HG02759 (cell line): ENCODE data around the gene TUBB3.
"Not testable (repeated sequence)": the region's sequence is repeated elsewhere in the genome, so short reads cannot be mapped to it uniquely, and the experiment has no call there.

ENCODE experiments used
- ATAC-seq: cut with Tn5 transposase; IDR thresholded peaks from one replicate; pipeline ENCODE4 v1.9.1; 2021; ENCODE audit warnings: mild to moderate bottlenecking, moderate library complexity; ENCODE audit not compliant: unreplicated experiment

TUBB3 gene

GRCh38 chr16:89917773-89918452 lies 5.2 kb upstream of the TUBB3 start:
- ATAC-seq, result peak; percentile 76

- ATAC-seq, result no peak
Observed at GRCh38 chr16:89918453-89919347, 4.4 kb upstream of the TUBB3 start, which contains the start of gene MC1R. Gene MC1R (plus strand): TSS chr16:89918862. CDS start chr16:89919259, 397 bp downstream.

DNA sequence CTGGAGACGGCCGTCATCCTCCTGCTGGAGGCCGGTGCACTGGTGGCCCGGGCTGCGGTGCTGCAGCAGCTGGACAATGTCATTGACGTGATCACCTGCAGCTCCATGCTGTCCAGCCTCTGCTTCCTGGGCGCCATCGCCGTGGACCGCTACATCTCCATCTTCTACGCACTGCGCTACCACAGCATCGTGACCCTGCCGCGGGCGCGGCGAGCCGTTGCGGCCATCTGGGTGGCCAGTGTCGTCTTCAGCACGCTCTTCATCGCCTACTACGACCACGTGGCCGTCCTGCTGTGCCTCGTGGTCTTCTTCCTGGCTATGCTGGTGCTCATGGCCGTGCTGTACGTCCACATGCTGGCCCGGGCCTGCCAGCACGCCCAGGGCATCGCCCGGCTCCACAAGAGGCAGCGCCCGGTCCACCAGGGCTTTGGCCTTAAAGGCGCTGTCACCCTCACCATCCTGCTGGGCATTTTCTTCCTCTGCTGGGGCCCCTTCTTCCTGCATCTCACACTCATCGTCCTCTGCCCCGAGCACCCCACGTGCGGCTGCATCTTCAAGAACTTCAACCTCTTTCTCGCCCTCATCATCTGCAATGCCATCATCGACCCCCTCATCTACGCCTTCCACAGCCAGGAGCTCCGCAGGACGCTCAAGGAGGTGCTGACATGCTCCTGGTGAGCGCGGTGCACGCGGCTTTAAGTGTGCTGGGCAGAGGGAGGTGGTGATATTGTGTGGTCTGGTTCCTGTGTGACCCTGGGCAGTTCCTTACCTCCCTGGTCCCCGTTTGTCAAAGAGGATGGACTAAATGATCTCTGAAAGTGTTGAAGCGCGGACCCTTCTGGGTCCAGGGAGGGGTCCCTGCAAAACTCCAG lies 3.4 kb upstream of the TUBB3 start:
- no peak for ATAC-seq

DNA sequence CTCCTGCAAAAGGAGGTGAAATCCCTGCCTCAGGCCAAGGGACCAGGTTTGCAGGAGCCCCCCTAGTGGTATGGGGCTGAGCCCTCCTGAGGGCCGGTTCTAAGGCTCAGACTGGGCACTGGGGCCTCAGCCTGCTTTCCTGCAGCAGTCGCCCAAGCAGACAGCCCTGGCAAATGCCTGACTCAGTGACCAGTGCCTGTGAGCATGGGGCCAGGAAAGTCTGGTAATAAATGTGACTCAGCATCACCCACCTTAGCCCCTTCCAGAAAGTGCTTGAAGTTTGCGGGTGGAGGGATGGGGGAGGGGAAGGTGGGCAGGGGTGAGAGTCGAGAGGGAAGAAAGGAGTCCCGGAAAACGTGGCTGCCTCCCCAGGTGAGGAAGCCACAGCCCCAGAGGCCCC lies 2.4 kb upstream of the TUBB3 start:
- no peak for ATAC-seq

GRCh38 chr16:89921131-89921701 lies 1.9 kb upstream of the TUBB3 start:
- no peak for ATAC-seq

DNA sequence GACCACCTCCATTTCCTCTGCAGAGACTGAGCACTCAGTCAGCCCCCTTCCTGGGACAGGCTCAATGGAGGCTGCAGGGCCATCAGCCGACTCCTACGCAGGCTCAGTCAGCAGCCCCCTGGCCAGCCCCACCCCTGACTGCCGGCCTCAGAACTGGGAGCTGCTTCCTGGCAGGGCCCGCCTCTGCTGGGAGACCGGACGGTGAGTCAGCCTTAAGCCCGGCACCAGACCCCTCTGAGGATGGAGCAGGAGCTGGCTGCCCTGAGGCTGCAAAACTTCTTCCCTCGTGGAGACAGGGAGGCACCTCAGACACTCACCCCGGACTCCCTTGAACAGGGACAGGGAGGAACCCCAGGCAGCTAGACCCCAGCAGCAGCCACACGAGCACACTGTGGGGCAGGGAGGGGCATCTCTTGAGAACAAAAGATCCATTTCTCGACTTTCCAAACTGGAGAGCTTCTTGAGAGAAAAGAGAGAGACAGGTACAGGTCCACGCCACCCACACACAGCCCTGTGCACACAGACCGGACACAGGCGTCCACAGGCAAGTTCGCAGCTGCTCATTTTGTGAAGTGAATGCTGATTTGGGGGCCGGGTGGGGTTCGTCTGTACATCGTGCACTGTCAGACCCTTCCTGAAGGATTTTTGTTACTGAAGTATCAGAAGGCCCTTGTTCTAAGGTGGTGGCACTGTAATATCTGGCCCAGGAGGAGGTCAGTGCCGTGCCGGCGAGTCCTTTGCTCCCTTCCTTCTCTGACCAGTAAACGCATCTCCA lies 1.3 kb upstream of the TUBB3 start:
- ATAC-seq, result no peak

DNA sequence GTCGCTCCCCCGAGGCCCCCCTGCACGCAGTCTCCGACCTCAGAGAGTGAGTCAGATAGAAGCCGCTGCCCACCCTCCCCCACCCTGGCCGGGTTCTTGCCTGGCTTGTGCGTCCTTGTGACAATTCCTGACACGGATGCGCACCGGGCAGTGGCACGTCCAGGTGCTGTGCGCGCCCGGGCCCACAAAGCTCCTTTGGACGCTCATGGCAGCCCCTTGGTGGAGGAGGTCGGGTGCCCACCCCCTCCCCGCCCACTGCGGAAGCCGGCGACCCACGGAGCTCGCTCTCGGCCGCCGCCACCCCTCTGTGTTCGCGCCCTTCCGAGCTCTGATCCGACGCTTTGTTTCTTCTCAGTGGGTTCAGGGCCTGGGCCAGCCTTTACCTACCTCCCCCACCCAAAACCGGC lies 662 bp upstream of the TUBB3 start:
- no peak for ATAC-seq

DNA sequence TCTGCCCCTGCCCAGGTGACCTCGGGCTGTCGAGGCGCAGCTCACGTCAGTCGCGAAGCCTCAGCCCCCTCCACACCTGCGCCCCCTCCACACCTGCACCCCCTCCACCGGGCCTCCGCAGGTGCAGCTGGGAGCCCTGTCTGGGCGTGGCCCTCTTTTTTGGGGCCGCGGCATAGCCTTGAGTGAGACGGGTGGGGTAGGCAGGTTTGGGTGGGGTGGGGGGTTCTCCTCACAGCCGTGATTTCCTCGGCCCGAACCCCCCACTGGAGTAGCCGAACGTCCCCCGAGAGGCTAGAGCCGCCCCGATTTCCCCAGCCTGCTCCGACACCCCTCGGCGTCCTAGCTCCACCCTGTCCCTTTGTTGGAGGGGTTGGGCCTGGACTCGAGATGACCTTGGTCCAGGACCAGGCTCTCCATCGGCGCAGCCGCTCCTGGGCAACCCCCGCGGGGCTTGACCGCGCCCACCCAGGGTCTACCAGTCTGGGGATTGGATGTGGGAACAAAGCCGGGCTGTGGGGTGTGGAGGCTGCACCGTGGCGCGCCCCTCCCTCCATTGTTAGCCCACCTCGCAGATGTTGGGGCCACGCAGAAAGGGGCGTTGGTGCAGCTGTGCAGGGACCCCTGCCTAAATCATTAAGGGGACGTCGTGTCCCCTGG lies 626 bp downstream of the TUBB3 start:
- no peak for ATAC-seq

- ATAC-seq, result no peak
Observed at GRCh38 chr16:89924297-89924924, 1.3 kb downstream of the TUBB3 start.

DNA sequence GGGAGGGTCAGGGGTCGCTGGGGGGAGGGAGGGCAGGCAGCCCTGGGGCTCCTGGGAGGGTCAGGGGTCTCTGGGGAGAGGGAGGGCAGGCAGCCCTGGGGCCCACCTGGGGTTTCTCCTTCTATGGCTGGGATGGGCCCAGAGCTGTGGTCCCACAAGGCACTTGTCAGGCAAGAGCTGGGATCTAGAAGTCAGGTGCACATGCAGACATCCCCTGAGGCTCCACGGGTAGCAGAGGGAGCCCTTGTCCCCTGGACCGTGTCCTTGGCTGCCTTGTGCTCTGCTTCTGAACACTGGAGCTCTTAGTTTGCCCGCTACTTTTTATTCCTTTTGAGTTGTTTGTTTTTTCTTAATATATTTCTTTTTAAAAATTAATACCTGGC lies 1.8 kb downstream of the TUBB3 start:
- no peak for ATAC-seq

DNA sequence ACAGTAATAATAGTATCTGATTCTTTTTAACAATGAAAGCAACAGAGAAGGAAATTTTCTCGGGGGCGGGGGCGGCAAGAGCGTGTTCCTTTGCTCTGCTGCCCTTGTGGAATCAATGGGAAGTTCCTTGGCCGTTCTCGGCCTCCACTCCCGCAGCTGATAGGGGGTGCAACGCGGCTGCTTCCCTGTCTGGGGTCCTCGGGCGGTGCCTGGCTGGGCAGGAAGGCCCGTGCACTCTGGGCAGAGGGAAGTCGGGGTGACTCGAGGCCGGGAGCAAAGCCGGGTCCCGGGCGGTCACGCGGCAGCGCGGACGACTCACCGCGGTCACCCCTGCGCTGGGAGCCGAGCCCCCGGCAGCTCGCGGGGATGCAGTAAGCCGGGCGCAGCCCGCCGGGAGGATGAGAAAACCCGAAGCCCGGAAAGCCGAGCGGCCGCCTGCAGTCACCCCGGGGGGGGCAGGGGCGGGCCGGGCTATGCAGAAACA lies 2.5 kb downstream of the TUBB3 start:
- no peak for ATAC-seq

DNA sequence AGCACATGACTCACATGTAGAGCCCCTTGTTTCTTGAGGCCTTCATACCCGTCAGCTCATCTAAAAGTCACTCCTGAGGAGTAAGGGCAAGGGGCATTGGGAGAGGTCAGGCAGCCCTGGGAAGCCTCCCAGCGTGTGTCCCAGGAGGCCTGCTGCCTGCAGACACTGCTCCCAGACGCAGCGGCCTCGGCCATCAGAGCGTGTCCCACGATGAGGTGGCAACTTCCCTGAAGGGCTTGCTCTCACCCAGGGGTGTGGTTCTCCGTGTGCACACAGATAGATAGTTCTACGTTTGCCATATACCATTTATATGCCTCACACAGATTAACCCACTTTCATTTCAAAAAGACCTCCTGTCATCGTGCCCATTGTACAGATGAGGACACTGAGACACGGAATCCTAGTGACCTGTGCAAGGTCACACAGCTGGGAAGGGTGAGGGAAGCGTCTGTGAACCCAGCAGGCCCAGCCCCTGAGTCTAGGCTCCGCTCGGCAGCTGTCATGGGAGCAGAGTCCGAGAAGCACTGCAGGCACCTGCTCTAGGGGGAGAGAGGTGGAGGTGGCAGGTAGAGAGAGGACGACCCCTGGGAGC lies 8.3 kb downstream of the TUBB3 start:
- no peak for ATAC-seq

GRCh38 chr16:89931964-89932363 lies 8.8 kb downstream of the TUBB3 start:
- no peak for ATAC-seq

DNA sequence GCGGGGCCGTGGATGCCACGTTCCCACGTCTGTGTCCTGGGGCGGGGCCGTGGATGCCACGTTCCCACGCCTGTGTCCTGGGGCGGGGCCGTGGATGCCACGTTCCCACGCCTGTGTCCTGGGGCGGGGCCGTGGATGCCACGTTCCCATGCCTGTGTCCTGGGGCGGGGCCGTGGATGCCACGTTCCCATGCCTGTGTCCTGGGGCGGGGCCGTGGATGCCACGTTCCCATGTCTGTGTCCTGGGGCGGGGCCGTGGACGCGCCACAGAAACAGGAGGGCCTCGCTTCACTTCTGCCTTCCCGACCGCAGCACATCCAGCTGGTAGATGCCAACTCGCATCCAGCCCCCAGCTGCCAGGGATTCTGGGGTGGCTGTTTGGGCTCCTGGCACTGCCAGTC lies 10.9 kb downstream of the TUBB3 start:
- ATAC-seq, result not testable (repeated sequence)

GRCh38 chr16:89934611-89935553 lies 11.7 kb downstream of the TUBB3 start:
- ATAC-seq, result no peak

- ATAC-seq, result not testable (repeated sequence)
Observed at GRCh38 chr16:89935620-89936019, 12.5 kb downstream of the TUBB3 start.

- ATAC-seq, result no peak
Observed at GRCh38 chr16:89936034-89936433, 12.9 kb downstream of the TUBB3 start.
